GM18519 (cell line): ENCODE measurements around the gene OR51L1.

Experiments used
- ATAC-seq: cut with Tn5 transposase; IDR thresholded peaks from one replicate; pipeline ENCODE4 v1.9.1; 2021; ENCODE audit warnings: mild to moderate bottlenecking, moderate library complexity; ENCODE audit not compliant: unreplicated experiment, low FRiP score

The OR51L1 gene

GRCh38 chr11:5046226-5046625 lies 51.6 kb downstream of the OR51L1 start, which contains the start of gene OR52J3:
TSS of gene OR52J3 (plus strand) at chr11:5046526. CDS start at chr11:5046526, 0 bp downstream.
- no peak for ATAC-seq

GRCh38 chr11:5046754-5047330 lies 52.2 kb downstream of the OR51L1 start:
- no peak for ATAC-seq
